Renal cortex interstitium (tissue), 11 donors: ENCODE data around the gene FRS2. TPM values are rescaled to one million over a fixed set of nuclear protein-coding genes. Genes with fewer than 3 reads are reported as not detected.

Source experiments
- DNase-seq, 11 donors: peaks; one replicate each; pipeline ENCODE4 v3.0.0-alpha.2; 2013; ENCODE audit warnings: low read depth in 9 of 11, low spot score in 4 of 11; ENCODE audit errors: extremely low read depth in 1 of 11
- polyA plus RNA-seq, 3 donors: library from polyadenylated mRNA; unstranded; fragments of 120-200 nt; gene quantifications; one replicate each; pipeline ENCODE4 v1.2.1, GENCODE V29; 2013; ENCODE audit not compliant: insufficient read length in 3 of 3

Gene FRS2
- polyA plus RNA-seq, 3 donors: 38.9 to 47.2 (median 41.1) TPM

DNA sequence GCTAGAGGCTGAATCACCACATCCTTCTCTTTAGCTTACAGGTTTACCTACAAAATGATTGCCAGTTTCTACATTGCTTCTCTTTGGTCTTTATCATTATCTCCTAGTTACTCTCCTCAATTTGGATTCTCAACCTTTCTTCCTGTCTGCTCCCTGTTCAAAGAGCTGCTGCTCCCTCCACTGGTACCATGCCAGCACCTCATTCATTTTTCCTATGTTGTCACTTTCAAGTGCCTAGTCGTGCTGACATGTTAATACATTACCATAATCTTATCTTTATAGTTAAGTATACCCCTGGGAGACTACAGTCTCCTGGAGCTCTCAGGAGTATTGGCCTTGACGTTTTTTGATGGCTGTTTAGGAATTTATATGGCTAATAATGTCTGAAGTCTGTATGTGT lies 14.2 kb downstream of the FRS2 start:
- no peak for DNase-seq

DNA sequence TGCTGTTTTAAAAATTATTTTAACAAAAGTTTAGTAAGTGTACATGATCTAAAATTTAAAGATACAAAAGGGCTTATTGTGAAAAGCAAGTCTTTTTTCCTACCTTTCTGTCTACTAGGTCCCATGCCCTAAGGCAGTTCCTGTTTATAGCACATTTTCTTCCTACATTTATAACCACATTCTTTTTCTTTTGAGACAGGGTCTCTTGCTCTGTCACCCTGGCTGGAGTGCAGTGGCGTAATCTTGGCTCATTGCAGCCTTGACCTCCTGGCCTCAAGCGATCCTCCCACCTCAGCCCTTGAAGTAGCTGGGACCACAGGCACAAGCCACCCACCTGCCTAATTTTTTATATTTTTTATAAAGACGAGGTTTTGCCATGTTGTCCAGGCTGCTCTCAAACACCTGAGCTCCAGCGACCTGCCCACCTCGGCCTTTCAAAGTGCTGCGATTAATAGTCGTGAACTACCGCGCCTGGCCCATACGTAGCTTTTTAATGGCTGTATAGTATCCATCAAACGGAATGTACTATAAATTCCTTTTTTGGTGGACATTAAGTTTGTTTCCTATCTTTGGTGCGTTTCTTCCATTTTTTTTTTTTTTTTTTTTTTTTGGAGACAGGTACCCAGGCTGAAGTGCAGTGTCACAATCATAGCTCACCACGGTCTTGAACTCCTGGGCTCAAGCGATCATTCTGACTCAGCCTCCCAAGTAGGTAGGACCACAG lies 20.9 kb downstream of the FRS2 start:
- no peak for DNase-seq

DNA sequence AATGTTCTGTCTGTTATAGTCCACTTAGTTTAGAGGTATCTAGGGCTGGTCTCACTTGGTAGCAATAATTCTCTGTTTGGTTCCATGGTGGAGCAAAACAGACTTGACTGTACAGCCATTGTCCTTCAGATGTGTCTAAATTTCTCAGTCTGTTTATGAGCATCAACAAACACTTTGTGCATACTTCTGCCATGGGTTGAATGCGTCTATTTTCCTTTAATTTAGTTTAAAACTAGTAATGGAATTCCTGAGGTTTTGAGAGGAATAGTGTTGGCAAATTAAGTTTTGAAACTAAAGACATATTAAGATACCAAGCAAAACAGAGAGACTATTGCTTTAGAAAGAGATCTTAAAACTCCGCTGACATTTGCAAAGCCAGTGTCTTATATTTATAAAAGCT lies 22.6 kb downstream of the FRS2 start:
- DNase-seq: no peak

DNA sequence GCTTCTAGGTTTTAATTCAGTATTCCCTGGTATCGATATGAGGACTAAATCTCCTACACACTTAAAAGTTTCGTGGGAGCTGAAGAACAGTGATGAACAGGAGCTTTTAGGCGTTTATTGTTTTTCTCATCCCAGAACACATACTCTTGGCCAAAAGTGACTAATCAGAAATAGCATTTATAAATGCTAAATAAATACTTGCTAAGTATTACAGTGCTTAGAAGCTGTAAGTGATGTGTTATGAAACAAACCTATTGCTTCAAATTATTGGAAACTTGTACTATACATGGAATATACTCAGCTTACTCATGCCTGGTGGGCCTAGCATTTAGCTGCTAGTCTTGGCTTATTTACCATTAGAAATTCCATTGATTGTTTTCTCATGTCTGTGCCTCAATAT lies 24.9 kb downstream of the FRS2 start:
- no peak for DNase-seq

DNA sequence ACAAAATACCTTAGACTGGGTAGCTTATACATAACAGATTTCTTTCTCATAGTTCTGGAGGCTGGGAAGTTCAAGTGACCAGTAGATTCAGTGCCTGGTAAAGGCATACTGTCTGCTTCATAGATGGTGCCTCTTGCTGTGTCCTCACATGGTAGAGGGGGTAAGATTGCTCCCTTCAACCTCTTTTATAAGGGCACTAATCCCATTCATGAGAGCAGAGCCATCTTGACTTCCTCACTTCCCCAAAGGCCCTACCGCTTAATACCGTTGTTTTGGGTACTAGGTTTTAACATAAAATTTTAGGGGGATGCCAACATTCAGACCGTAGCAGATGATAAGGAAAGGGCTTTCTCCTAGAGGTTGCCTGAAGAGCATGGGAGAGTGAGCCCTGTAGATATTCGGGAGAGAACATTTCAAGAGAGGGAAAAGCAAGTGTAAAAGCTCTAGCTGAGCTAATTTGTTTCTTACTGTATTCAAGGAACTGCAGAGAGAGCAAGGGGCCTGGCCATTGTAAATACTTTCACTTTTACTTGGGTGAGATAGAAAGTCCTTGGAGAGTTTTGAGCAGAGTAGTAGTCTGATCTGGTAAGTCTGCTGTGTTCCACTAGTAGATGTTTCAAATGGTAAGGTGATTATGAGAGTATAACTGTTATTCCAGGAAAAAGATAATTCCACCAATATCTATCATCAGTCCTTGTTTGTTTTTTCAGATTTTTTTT lies 27.3 kb downstream of the FRS2 start:
- DNase-seq: no peak

DNA sequence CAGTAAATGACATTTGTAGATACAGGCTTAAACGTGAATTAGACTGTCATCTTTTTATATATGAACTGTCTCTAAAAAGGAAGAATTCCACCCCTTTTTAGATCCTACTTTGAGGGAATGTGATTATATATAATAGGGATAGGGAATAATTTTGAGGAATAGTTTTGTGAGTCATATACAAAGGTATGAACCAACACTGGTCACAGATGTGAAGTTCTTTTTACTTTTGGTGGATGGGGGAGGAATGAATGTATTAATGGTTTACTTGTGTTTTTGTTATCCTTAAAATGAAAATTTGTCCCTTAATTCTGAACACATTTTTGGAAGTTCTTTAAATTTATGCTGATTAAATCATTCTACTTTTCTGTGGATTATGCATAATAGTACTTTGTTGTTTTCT lies 30.4 kb downstream of the FRS2 start:
- no peak for DNase-seq

DNA sequence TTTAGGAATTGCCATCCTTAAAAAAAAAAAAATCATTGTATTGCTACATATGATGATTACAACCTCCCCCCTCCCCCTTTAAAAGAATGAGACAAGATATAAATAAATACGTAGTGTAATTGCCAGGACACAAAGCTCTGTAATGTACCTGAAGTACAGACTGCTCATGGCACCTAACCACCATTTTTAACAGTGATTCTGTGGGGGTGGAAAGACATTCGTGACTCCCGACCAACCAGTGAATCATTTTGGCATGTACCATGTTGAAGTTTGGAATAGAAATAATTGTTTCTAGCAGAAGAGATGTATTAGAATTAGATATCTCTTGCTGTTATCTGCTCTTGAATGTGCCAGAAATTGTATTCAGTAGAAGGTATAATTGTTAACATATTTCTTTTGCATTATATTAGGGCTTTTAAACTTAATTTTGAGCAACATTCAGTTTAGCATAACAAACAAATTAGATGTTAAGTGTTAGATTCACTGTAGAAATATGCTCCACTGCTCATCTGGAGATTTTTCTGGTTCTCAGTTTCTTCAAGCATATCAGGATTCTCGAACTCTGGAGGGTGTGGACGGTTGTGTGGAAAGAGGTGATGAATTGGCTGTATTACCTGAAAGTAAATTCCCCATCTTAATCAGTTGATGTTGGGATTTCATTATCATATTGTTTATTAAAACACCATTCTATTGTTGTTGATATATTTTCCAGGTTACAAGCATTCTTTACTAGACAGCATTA lies 31.1 kb downstream of the FRS2 start:
- no peak for DNase-seq

DNA sequence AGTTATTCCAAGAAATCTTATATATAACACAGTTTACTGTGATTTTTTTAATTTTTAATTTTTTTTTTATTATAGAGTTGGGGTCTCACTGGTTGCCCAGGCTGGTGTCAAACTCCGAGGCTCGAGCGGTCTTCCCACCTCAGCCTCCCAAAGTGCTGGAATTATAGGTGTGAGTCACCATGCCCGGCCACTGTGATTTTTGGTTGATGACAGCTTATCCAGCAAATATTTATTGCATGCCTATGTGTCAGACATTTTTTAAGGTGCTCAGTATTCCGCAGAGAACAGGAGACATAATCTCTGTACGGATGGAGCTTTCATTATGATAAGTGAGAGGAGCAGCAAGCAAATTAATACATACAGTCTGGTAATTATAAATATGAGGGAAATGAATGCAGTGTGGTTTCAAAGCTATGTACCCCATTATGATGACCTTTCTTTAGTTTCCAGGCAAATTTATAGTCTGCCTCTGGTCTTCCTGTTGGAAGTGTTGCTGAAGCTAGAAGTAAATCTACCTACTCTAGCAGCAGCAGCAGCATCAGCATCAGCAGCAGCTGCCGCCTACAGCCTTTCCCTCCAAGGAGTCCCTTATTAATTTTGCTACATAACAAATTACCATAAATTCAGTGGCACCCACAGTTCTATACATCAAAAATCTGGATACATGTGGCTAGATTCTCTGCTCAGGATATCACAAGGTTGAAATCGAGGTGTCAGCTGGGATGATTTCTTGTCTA lies 32.3 kb downstream of the FRS2 start:
- no peak for DNase-seq

DNA sequence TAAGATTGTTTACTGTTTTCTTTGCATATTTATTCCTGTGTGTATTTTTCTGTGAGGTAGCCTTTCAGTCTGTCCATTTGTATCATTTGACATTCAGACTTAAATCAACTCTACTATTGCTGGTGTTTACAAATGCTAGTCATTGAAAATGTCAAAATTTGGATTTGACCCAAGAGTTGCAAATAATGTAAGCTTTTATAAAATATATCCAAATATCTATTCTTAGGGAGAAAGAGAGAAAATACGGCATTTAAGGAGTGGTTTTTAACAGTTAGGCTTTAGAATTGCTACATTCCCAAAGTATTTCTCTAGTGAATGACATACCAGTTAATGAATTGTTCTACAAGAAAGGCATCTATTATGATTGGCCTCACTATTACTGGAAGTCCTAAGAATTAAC lies 37.9 kb downstream of the FRS2 start:
- no peak for DNase-seq

DNA sequence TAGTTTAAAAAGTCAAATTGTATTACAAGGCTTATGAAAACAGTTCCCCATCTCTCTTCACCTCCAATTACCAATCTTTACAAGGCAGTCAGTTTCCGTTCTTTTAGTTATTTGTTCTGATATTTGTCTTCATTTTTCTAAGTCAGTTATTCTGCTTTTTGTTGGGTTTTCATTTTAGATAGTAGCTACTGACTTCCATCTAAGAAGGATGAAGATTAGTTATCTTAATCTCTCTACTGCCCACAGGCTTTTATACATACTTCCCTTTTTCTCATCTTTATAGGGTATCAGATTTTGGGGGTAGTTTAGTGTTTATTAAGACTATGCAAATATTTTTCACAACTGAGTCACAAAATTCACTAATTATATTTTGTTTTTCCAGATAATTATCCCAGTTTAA lies 38.4 kb downstream of the FRS2 start:
- no peak for DNase-seq

DNA sequence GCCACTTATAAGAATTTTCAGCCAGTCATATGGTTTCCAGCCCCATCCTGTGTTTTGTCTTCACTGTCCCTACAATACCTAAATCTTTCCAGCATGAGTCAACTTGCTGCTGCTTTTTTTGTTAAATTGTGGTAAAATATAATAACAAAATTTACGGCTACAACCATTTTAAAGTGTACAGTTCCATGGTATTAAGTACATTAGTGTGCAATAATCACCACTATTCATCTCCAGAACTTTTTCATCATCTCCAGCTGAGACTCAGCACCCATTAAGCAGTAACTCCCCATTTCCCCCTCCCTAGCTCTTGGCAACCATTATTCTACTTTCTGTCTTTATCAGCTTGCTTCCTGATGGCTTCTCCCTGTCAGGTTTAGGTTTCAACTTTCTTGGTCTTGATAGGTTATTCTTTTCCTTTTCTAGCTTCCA lies 39.1 kb downstream of the FRS2 start:
- no peak for DNase-seq

DNA sequence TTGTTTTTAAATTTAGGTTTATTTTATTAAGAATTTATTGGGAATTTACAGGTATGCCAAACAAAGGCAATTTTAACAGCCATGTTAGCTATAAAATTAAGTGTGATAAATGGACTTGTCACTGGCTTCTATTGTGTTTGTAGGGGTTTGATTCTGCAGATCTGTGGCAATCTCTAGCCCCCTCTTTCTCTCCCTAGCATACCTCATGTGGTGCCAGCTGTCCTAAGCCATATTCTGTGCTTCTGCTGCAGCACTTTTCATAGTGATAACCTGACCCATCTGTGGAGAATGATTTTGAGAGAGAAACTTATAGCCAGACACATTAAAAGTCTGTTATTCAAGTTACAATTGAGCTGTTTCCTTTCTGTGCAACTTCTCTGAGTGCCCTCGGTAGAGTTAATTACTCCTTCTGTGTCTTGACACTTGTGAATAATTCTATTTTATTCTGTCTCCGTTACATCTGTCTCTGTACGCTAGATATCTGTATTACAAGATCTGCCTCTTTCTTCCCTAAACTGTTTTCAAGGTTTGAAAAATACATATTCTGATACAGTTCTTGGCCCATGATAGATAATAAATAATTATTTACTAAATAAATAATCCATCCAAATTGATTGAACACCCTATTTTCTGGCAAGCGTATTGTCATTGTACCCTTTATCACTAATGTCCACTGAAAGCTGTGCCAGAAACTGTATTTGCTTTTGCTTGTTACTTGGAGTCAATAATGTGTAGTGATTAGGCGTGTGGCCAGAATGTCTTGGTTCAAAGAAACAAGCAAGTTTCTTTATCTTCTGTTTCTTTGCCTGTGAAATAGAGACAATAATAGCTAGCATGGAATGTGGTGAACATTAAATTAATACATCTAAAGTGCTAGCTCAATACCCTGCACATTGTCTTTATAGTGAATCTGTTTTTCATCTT lies 40.0 kb downstream of the FRS2 start:
- DNase-seq: no peak

DNA sequence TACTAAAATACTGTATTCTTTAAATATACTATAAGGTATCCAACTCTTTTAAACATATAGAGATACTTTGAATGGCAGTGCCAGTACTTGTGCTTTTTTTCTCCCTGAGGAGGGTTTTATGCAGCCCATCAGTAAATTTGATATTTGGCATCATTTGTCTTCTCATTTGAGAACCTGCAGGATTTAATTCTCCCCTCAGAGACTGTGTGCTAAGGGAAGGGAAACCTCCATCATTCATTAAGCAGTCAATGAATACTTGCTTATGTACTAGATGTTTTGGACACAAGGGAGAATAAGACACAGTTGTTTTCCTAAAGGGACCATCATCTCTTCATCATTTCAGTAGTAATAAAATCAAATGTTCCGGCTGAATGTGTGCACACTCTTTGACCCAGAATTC lies 40.8 kb downstream of the FRS2 start:
- no peak for DNase-seq

DNA sequence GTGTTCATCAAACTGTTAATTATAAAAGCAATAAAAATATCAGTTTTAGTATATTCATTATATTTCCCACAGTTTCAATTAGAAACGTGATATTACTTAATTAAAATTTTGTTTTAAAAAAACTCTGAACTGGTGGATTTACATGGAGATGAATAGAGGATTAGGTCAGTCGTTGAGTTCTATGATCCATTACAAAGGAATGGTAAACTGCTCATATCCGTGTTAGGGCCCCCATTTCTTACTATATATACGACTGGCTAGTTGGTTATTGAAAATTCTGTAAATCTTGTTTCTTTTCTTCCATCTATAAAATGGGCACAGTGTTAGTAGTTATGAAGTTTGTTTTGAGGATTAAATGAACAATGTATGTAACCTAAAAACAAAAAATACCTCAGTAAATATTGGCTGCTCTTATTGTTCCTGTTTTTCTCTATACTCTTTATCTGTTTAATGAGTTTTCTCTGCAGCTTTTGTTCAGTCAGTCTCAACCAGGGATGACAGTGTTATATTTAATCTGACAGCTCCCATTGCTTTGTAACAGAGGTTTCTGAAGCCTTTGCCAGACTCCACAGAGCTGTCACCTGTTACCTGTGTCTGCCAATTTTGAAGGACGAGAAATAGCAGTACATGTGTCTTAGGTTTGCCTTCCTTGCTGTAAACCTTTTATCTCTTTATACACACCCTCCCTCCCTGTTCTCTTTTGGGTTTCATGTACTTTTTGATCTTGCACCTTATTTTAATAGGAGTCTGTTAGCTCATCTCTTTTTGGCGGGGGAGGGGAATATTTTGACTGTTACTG lies 41.5 kb downstream of the FRS2 start:
- DNase-seq: no peak

DNA sequence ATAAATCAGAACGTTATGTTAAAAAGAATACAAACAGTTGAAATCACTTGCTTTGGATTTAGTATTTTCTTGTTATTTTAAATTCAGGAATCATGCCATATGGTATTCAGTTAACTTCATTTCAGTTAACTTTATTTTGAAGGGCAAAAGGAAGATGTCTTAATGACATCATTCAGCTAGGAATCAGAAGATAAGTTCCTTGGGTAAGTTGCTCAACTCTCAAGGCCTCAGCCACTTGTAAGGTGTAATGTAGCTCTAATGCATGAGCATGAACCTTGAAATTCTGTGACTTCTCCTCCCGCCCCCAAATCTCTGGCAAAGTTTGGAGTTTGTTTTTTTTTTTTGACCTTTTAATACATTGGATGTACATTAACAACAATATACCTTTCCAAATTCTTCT lies 42.6 kb downstream of the FRS2 start:
- no peak for DNase-seq

DNA sequence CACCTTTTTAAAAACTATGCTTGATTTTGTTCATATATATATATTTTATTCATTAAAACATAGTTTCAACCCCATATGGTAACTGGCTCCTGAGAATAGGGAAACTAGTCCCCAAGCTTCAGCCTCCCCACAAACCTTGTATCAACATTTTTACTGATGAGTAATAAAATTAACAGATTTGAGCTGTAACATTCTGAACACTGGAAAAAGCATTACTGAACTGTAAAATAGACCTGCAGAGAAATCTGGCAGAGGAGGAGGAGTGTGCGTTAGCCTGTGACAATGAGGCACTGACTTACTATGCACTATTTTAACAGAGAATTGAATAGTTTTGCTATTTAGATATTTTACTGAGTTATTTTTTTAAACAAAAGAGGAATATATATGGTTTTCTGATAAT lies 43.1 kb downstream of the FRS2 start:
- no peak for DNase-seq

DNA sequence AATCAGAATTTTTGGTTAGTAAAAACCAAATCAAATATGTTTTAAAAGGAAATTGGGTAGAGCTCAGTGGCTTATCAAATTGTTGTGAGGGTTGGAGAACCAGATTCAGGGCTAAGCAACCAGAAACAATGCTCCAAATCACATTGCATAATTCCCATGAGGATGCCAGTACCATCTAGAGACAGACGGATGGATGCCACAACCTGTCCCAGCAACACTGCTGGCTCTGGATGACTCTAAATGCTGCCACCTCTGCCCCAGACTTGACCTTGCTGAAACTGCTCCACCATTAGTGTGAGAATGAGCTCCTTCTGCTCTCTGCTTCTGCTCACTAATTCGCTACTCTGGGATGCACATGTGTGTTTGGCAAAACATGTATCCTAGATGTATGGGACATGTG lies 43.9 kb downstream of the FRS2 start:
- no peak for DNase-seq

DNA sequence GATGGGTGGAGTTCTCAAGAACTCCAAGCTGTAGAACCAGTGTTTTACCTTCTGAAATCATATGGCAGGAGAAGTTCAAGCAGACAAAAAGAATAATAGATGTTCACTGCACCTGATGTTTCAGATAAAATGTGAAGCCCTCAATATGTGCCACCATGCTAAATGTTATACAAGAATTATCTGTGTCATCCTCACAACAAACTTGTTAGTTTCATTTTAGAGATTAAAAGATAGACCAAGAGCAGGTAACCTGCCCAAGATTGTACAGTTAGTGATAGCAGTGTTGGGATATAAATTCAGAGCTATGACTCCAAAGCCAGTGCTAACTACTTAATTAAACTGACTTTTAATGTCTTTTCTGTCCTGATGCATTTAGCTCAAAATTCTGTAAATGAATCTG lies 44.7 kb downstream of the FRS2 start:
- DNase-seq: no peak
